HG03460 (cell line): ENCODE results near the gene ZNF566.

Experiments
- ATAC-seq: cut with Tn5 transposase; IDR thresholded peaks from one replicate; pipeline ENCODE4 v1.9.1; 2021; ENCODE audit not compliant: unreplicated experiment

The ZNF566 gene

DNA sequence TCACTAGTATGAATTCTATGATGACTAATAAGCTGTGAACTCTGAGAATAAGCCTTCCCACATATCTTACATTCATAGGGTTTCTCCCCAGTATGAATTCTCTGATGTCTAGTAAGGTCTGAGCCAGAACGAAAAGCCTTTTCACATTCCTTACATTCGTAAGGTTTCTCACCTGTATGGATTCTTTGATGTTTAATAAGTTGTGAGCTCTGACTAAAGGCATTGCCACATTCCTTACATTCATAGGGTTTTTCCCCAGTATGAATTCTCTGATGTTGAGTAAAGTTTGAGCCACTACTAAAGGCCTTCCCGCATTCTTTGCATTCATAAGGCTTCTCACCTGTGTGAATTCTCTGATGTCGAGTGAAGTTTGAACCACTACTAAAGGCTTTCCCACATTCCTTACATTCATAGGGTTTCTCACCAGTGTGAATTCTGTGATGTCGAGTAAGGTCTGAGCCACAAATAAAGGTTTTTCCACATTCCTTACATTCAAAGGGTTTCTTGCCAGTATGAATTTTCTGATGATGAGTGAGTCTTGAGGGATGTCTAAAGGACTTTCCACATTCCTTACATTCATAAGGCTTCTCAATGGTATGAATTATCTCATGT lies 40.2 kb downstream of the ZNF566 start:
- ATAC-seq = no peak

DNA sequence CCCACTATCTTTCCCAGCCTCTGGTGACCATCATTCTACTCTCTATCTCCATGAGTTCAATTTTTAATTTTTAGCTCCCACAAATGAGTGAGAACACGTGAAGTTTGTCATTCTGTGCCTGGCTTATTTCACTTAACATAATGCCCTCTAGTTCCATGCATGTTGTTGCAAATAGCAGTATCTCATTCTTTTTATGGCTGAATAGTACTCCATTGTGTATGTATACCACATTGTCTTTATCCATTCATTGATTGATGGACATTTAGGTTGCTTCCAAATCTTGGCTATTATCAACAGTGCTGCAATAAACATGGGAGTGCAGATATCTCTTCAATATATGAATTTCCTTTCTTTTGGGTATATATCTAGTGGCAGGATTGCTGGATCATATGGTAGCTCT lies 48.0 kb downstream of the ZNF566 start:
- ATAC-seq = no peak

DNA sequence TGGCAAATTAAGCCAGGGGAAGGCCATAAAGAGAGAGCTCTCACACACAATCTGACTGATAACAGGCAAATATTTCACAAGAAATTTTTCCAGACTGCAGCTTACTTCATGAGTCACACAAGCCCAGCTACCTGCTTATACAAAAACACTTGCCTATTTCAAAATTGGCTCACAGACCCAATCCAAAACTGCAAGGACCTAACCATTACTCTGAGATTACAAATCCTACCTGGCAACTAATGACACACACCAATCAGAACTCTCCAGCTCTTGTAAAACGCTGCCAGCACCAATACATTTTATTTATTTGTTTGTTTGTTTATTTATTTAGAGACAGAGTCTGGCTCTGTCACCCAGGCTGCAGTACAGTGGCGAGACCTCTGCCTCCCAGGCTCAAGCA lies 52.8 kb downstream of the ZNF566 start:
- ATAC-seq = no peak

DNA sequence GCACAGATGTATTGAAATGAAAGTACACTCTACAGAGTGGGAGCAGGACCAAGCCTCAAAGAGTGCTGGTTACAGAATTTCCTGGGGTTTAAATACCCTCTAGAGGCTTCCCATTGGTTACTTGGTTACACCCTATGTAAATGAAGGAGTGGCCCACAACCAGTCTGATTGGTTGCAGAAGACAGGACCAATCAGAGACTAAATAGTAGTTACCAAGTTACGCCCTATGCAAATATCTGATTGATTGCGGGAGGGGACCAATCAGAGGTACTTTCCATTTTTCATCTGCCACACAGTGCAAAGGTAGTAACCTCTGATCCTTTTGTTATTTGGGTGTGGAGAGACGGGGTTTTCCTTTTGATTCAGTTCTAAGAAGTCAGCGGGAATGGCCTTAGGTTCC lies 65.4 kb downstream of the ZNF566 start:
- ATAC-seq = no peak

DNA sequence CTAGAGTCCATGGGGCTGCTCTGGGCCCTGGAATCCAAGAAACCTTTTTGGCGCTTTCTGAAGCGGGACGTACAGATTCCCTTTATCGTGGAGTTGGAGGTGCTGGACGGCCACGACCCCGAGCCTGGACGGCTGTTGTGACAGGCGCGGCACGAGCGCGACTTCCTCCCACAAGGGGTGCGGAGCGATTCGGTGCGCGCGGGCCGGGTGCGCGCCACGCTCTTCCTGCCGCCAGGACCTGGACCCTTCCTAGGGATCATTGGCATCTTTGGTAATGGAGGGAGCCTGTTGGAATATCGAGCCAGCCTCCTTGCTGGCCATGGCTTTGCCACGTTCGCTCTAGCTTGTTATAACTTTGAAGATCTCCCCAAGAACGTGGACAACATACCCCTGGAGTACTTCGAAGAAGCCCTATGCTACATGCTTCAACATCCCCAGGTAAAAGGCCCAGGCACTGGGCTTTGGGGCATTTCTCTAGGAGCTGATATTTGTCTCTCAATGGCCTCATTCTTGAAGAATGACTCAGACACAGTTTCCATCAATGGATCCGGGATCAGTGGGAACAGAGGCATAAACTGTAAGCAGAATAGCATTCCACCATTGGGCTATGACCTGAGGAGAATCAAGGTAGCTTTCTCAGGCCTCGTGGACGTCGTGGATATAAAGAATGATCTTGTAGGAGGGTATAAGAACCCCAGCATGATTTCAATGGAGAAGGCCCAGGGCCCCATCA lies 67.4 kb downstream of the ZNF566 start:
- no peak for ATAC-seq

DNA sequence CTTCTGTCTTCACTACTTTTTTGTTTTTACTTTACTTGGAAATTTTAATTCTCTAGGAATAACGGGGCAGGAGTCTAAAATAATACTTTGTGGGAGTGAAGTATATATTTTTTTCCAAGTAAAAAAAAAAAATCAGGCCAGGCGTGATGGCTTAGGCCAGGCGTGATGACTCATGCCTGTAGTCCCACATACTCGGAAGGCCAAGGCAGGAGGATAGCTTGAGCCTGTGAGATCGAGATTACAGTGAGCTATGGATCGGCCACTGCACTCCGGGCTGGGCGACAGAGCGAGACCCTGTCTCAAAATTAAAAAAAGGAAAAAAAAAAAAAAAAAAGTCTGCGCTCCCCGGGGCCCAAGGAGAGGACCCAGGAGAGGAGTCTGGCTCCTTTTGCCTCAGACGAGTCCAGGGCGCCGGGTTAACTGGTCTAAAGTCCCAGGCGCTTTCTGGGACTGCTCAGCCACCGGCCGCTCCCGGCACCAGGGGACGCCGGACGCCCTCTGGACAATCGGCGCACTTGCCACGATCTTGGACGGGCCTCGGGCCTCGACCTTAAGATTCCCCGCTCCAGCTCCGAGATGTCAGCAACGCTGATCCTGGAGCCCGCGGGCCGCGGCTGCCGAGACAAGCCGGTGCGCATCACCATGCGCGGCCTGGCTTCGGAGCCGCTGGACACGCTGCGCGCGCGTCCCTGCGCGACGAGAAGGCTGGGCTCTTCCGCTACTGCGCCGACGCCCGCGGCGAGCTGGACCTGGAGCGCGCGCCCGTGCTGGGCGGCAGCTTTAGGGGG lies 68.2 kb downstream of the ZNF566 start:
- ATAC-seq = no peak

DNA sequence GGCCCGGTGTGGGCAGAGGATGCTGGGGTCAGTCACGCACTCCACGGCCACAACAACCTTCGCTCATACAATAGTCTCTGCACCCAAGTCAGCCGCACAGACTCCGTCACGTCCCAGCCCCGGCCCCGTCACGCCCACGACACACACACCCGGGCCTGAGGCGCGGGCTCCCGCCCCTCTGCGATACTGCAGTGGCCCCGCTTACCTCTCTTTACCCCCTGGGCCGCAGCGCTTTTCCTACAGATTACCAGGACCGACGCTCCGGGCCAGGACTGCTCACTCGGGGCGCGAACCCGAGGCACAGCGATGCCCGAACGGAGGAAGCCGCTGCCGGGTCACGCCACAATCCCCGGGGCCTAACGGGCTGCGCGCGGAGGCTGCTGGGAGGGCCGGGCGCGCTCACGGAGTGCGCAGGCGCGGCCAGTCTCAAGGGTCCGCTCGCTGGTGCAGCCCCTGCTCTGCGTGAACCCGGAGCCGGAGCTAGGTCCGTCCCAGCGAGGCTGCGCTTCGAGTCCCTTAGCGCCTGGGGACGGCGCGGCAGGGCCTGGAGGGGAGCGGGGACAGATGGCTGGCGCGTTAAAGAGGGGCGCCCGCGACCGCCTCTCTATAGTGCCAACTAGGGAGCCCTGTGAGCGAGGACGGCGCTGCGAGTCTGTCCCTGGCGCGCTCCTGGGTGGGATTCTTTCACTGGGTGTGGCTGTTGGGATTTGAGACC lies 70.9 kb downstream of the ZNF566 start, which contains the start of gene ZFP82:
Gene ZFP82, minus strand, starts transcription at position 358 of the 715 bp plus-strand sequence. CDS start 8,855 bp downstream, outside the sequence.
- no peak for ATAC-seq

DNA sequence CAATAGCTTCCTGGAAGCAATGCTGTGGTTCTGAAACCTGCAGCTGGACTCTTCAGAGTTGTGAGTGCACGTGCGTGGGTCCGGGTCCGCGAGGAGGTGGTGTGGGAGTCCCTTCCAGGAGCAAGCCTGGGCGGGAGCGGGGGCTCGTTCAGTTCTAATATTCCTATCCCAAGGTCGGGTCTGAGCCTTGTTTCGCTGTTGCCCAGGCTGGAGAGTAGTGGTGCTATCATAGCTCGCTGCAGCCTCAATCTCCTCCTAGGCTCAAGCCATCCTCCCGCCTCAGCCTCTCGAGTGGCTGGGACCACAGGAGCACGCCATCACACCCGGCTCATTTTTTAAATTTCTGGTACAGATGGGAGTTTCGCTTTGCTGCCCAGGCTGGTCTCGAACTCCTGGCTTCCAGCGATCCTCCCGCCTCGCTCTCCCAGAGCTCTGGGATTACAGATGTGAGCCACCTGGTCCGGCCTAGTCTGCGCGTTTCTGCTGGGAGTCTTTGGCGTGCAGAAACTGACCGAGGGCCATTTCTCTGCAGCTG lies 71.5 kb downstream of the ZNF566 start:
- ATAC-seq = no peak

DNA sequence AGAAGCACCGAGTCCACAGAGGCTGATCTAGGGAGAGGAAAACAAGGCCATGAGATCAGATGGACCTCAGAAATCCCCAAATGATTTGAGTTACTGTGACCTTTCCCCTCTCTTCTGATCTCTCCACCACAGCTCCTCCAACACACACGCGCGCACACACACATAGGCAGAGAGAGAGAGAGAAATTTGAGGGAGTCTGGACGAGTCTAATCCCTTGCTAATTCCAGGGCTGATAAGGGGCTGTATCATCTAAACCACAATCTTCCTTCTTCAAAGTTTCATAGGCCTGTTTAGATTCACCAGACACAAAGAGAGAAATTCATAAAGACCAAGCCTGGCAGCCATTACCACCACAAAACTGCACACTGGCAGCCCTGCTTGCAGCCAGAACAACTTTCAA lies 79.5 kb downstream of the ZNF566 start:
- no peak for ATAC-seq

DNA sequence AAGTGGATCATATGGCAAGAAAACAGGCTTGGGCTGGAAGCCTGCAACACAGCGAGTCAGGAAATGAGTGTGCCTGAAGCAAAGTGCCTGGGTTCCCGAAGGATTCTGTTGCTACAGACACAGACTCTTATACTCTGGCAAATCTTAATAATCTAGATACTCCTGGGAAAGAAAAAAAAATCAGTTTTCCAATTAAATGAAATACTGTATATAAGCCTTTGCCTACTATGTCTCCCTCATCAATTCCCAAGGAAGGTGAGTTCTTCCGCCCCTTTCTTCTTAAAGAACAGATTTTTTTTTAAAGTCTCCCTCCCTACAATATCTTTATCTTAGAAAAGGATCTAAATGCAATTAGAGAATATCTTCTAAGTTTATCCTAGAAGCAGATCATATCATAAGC lies 81.3 kb downstream of the ZNF566 start:
- ATAC-seq = no peak

DNA sequence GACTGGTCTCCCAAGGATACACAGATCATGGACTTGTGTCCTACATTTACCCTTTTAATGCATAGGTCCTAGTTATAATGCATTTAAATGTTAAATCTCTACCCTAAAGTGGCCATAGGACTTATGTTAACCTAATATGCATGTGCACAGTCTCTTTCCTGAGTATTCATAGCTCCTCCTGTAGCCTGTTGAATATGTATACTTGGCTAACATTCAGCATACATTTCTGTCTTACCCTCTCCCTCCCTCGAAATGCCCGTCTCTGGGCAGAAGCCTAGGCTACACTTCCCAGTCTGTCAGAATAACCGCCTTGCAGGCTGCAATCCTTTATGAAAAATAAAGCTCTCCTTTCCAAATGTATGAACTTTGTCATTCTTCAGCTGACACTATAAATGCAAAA lies 84.9 kb downstream of the ZNF566 start:
- no peak for ATAC-seq

DNA sequence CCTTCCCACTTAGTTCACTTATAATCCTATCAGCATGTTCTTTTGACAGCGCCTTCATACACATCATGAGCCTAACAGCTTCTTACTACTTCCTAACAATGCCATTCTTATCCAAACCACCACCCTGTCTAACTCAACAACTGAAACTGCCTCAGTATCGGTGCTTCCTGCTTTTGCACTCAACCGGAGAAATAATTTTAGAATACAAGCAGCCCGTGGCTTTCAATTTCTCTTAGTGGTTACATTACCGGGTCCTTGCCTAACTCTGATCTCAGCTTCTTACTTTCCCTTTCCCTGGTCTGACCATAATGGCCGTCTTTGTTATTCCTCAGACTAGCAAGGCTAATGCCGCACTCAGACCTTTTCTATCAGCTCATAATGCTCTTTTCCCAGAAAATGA lies 87.9 kb downstream of the ZNF566 start:
- no peak for ATAC-seq

DNA sequence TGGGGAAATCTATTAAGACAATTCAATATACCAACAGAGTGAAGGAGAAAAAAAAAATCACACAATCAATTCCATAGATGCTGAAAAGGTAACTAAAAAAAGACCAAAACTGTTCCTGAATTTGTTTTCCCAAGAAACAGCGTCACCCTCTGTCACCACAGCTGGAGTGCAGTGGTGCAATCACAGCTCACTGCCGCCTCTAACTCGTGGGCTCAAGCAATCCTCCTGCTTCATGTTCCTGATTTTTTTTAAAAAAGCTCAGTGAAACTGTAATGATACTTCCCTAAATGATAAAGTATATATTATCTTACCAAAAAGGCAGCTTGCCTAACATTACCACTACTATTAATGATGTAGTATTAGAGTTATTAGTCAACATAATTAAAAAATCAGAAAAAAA lies 90.8 kb downstream of the ZNF566 start:
- ATAC-seq = no peak
